AML-193 (cell line): ENCODE data around the gene P2RX7.

Source experiments
- DNase-seq, 2 experiments: peaks; one replicate each; lab custom pipeline; 2025; lab: John Stamatoyannopoulos, UW

P2RX7 gene

DNA sequence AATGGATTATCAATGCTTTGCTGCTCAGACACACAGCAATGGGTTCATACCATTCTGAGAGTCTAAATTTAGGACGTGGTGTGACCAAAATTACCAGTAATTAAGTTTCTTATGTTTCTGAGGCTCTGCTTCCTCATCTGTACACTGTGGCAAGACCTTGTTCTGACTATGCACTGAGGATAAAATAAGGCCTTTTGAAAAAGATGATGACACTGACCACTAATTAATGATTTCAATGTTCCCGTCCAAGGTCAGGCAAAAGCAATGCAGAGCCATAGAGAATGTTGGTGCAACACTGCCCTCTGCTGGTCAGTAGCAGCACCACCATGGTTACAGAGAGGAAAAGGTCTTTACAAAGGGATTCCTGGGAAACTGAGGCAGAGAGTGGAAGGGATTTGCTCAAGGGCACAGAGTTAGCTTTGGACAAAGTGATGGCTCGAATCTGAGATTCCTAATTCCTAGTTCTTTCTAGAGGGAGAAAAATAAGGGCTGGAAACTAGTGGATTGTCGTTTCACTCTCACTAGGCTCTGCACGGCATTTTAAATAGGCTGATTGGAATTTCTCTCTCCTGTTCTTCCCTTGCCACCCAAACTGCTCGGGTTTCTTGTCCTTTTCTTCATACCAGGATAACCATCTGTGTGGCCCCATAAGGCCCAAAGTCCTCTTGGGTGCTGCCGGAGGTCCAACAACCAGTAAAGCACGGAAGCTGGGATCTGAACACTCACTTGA, 22.3 kb upstream of the P2RX7 start:
- DNase-seq: peak; percentile 52 to 71

DNA sequence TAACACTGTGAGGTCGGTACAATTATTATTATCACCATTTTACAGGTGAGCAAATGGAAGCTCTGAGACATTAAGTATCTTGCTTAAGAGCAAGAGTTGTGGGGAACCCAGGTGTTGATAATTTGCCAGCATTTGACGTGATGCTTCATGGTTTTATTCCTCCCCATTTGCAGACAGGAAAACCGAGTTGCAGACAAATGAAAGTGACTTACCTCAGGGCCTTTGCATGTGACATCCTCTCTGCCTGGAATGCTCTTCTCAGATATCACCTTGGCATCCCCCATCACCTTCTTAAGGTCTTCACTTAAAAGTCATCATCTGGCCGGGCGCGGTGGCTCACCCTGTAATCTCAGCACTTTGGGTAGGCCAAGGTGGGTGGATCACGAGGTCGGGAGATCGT, 21.0 kb upstream of the P2RX7 start:
- DNase-seq: no peak

DNA sequence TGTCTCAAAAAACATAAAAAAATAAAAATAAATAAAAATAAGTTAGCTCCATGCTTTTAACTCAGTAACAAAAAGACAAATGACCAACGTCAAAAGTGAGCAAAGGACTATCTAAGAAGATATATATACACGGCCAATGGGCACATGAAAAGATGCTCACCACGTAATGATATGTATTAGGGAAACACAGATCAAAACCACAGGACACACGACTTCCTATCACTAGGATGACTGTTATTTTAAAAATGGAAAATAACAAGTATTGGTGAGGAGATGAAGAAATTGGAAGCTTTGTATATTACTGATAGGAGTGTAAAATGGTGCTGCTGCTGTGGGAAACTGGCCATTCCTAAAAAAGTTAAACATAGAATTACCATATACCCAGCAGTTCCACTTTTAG, 20.2 kb upstream of the P2RX7 start:
- no peak for DNase-seq

DNA sequence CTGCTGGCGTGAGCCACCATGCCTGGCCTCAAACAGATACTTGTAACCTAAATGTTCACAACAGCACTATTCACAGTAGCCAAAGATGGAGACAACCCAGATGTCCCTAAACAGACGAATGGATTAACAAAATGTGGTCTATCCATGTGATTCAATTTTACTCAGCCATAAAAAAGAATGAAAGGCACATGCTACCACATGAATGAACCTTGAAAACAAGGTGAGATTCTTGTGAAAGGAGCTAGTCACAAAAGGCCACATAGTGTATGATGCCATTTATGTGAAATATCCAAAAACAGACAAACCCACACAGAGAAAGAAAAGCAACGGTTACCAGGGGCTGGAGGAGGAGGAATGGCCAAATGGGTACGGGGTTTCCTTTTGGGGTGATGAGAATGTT, 19.6 kb upstream of the P2RX7 start:
- DNase-seq: no peak

DNA sequence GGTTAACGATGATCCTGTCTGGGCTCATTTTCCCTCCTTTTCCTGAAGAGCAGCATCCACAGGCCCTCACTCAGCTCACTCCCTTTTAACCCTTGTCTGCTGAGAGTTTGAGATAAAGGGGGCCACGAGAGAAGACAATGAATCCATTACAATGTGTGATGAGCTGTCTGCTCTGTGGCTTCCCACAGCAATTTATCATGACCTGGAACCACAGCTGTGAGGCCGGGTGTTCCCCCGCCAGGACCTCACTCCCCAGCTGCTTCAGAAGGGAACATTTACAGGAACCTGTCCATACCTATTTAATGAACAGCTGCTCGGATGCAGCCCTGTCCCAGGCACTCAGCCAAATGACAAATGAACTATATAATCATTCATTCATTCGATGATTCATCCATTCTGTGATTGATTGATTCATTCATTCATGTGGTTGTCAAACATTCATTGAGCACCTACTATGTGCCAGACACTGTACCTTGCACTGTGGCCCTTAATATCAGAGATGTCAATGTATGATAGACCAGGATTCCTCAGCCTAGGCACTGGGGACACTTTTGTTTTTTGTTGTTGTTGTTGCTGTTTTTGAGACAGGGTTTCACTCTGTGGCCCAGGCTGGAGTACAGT, 18.5 kb upstream of the P2RX7 start:
- DNase-seq: no peak

DNA sequence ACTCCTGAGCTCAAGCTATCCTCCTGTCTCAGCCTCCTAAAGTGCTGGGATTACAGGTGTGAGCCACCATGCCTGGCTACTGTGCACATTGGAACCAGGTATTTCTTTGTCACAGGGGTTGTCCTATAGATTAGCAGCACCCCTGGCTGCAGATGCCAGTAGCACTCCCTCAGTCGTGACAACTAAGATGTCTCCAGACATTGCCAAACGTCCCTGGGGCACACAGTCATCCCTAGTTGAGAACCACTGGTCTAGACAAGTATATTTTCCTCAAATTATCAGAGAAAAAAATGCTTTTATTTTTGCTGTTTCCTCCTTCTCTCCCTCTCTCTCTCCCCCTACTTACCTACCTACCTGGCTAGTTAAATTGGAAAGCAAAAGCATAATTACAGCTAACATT, 17.9 kb upstream of the P2RX7 start:
- DNase-seq: no peak

DNA sequence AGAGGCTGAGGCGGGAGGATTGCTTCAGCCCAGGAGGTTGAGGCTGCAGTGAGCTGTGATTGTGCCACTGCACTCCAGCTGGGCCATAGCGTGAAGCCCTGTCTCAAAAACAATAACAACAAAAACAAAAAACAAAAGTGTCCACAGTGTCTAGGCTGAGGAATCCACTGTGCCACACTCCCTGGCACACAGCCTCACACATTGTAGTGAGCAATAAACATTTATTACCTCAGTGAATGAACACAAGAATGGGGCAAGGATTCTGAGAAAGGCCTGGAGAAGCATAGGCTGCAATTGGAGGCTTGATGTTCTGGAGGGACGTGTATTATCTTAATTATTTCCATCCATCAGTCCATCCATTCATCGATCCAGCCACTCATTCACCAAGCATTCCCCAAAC, 17.1 kb upstream of the P2RX7 start:
- DNase-seq: no peak

DNA sequence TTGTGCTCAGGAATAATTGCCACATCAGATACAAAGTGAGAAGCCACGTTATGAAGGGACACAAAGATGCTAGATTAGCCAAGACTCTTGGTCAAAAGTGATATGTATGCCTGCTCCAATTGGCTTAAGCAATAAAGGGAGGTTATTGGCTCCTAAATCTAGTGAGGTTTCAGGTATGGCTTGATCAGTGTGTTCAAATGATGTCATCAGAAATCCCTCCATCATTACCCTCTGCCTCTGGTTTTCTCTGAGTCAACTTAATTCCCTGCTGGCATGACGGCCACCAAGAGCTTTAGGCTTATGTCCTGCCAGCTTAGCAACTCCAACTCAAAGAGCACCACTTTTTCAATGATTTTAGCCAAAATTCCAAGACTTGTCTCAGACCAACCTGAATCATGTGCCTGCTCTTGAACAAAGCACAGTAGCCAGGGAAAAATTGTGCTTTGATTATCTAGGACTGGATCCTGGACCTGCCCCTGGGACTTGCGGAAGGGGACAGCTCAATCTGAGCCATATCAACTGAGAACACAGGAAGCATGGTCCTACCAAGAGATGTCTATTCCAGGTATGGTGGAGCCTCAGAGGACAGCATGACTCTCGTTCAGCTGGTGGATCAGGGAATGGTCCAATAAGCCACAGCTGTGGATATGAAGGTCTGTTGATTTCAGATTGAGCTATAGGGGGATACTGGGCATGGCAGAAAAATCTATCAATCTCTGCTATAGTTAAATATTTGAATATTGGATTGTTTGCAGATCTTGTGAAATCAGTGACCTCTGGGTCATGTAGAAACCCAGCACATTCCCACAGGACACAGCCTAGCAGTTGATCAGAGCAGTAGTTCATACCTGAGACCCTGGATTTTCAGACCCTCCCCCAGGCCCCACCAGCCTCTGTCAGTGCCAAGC, 16.1 kb upstream of the P2RX7 start:
- DNase-seq: no peak

DNA sequence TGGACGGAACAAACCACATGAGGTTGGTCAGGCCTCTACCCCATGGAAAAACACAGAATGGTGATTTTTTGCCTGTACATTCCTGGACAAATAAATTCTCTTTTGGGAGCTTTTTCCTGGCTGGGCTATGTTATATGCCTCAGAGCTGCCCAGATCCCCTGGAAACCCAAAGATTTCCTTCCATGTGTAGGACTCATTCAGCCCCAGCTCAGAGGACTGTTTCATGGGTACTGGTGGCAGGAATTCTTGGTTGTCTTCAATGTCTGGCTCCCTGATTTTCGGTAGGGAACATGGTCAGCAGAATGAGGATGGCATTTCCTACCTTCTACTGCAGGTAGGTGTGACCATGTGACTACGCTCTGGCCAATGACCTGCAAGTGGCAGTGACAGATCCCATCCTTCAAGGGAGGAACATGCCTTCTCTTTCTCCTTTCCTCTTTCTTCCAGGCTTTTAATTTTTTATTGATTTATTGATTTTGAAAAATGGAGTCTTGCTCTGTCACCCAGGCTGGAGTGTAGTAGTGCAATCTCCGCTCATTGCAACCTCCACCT, 15.4 kb upstream of the P2RX7 start:
- DNase-seq: no peak

DNA sequence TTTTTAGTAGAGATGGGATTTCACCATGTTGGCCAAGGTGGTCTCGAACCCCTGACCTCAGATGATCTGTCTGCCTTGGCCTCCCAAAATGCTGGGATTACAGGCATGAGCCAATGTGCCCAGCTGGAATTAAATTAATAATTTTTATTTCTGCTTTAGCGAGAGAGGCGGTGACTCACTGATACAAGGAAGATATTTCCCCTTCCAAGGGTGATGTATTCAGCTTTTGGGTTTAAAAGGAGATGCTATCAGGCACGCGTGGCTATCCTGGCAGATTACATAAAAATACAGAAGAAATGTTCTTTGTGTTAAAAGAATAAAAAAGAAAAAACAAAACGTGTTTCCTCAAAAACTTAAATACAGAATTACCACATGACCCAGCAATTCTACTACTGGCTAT, 12.4 kb upstream of the P2RX7 start:
- DNase-seq: no peak

DNA sequence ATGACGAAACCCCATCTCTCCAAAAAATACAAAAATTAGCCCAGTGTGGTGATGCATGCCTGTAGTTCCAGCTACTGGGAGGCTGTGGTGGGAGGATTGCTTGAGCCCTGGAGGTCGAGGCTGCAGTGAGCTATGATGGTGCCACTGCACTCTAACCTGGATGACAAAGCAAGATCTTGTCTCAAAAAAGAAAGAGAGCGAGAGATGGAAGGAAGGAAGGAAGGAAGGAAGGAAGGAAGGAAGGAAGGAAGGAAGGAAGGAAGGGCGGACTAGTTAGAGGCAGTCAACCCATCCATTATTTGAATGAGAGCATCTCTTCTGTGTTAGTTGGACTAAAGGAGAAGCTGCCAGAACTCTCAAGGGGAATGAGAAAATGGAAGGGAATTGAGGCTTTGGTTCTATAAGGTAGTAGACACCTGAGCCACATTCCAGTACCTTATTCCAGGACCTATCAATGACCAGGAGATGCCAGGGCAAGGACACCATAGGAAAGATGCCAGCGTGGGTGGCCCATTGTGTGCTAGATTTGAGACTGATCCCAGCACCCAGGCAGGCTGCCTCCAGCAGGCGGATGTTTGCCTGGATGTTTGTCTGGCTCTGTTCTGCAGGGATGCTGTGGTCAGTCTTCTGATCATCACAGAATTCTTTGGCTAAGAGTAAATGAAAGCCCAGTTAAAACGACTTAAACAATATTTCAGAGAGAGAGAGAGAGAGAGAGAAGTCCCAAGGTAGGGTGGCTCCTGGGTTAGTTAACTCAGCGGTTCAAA, 11.5 kb upstream of the P2RX7 start:
- no peak for DNase-seq

DNA sequence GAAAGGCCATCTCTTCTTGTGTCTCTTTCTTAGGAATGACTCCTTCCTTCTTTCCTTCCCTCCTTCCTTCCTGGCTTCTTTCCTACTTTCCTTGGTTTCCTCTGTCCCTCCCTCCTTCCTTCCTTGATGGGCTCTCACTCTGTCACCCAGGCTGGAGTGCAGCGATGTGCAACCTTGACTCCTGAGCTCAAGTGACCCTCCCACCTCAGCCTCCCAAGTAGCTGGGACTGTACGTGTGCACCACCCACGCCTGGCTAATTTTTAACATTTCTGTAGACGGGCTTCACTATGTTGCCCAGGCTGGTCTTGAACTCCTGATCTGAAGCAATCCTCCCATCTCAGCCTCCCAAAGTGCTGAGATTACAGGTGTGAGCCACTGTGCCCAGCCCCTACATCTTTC, 10.9 kb upstream of the P2RX7 start:
- no peak for DNase-seq

DNA sequence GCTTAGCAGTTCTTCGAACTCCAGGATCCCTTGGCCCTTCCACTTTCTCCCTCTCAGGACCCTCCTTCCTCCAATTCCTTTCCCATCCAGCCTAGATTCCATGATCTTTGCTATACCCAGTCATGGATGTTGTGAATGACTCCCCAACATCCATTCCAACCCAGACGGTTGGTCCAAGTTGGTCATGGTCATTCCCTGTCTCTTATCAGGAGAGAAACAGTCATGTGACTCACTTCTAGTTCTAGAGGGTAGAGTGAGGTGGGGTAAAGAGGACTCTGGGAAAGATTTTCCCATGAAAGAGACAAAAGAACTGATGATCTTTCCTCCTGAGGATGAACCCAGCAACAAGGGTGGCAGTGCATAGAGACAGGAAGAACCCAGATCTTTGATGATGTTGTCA, 9.2 kb upstream of the P2RX7 start:
- no peak for DNase-seq

DNA sequence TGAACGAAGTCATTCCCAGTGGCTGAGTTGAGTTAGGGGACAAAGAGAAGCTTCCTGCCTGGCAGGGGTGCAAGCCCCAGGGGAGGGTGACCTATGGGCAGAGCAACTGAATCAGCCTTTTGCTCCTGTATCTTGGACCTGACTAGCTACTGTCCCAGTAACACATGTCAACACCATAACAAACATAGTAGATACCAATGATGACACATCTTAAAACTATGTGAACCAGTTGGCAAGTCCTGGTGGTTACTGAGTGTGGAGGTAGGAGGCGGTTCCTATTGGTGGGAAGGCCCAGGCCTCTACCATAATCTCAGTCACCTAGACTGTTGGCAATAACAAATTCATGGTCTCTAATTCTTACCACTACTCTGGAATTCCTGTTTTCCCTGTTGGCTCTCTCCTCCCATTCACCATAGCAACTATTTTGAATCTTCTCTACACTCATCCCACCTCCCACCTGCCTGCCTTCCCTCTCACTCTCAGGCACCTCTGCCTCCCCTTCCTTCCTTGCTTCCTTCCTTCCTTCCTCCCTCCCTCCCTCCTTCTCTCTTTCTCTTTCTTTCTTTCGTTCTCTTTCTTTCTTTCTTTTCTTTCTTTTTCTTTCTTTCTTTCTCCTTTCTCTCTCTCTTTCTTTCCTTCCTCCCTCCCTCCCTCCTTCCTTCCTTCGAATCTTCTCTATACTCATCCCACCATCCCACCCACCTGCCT, 8.1 kb upstream of the P2RX7 start:
- no peak for DNase-seq

DNA sequence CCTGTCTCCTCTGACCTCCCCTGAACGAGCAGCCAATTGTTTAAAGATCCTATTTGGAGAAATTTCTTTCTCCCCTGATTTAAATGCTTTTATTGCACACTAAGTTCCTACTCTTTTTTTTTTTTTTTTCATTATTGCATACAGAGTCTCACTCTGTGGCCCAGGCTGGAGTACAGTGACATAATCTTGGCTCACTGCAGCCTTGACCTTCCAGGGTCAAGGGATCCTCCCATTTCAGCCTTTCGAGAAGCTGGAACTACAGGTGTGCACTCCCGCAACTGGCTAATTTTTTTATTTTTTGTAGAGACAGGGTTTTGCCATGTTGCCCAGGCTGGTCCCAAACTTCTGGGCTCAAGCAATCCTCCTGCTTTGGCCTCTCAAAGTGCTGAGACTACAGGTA, 5.2 kb upstream of the P2RX7 start:
- no peak for DNase-seq

DNA sequence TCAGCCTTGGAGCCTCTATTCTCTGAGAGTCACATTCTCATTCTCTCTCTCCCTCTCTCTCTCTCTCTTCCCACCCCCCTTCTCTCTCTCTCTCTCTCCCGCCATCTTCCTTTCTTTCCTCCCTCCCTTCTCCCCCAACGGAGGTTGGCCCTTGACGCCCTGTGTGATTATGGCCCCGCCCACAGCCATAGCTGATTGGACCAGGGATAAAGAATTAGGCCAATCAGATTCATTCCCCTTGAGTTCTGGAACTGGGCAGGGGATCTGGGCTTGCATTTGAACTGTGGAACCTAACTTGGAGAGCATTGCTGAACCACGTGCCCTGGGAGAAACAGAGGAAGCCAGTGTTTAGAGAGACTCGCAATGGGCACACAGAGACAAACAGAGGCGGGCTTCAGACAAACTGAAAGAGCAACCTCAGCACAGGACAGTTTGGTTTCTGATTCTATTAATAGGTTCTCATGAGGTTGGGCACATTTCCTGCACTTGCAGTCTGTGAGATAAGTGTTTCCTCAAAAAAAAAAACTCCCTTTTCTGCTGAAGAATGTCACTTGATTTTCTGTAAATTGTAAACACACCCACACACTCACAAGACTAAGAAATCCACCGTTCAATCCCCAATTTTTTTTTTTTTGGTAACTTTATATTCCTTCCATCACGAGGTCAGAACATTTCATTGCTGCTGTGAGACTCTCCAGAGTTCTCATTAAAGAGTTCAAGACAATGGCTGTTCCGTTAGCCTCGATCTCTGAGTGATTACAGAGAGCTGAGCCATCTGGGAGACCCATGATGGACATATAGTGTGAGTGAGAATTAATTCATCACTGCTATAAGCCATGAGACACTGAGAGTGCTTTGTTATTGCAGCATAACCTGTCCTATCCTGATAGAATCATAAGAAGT, 3.5 kb upstream of the P2RX7 start:
- peak; percentile 77 to 78 for DNase-seq

DNA sequence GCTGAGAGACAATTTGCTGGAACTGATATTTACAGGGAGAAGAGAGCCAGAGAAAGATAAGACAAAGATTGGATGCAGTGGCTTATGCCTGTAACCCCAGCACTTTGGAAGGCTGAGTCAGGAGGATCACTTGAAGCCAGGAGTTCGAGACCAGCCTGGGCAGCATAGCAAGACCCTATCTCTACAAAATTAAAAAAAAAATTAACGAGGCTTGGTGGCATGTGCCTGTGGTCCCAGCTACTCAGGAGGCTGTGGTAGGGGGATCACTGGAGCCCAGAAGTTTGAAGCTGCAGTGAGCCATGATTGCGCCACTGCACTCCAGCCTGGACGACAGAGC, 2.9 kb upstream of the P2RX7 start:
- DNase-seq: no peak

DNA sequence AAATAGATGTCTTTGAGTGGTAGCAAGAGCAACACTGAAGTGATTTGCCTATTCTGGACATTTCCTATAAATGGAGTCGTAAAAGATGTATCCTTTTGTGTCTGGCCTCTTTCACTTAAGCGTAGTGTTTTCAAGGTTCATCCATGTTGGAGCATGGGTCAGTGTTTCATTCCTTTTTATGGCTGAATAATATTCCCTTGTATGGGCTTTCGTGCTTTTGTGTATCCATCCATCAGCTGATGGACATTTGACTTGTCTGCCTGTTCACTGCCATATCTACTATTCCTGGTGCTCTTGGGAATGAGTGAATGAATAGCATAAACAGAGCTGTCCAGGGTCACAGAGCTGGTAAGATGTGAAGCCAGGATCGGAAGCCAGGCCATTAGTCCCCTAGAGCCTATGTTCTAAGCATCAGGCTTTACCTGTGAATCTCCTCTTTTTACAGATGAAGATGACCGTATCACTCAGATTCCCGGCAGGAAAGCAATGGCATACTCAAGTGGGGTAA, 1.8 kb upstream of the P2RX7 start:
- no peak for DNase-seq

DNA sequence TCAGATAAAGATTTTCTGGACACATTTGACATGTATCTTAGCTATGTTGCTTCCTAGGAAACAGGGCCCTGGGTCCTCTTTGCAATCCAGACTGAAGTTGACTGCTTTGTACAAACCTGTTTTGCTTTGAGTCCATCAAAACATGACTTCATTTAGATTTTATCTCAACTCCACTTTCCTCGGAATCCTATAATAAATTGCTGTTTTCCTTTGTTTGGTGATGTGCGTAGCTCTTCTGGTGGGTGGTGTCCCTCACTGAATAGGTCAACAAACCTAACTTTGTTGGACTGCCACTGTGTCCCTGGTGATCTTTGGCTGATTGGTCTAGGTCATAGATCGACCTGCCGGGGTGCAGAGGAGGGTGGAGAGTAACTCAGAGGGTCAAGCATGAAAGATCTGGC, 735 bp upstream of the P2RX7 start:
- no peak for DNase-seq

DNA sequence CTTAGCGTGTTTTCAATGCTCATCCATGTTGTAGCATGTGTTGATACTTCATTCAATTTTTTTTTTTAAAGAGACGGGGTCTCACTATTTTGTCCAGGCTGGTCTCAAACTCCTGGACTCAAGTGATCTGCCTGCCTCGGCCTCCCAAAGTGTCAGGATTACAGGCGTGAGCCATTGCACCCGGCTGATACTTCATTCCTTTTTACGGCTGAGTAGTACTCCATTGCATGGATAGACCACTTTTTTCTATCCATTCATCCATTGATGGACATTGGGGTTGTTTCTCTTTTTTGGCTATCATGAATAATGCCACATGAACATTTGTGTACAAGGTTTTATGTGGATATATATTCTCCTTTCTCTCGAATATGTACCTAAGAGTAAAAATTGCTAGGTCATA, 1.2 kb downstream of the P2RX7 start:
- no peak for DNase-seq
